SIG-M5 treated with dmso at 0.1 percent for 504 hours (cell line): Measurements from ENCODE around the gene FAM219A.
"Not testable (repeated sequence)": the region's sequence is repeated elsewhere in the genome, so short reads cannot be mapped to it uniquely, and the experiment has no call there.

Source experiments
- DNase-seq: peaks from one replicate; lab custom pipeline; 2025; ENCODE audit not compliant: unreplicated experiment; lab: John Stamatoyannopoulos, UW

Gene FAM219A

GRCh38 chr9:34446951-34447350, 11.4 kb downstream of the FAM219A start:
- DNase-seq = no peak

- no peak for DNase-seq
These were observed 11.9 kb downstream of the FAM219A start for GRCh38 chr9:34446468-34446891.

GRCh38 chr9:34443976-34444375, 14.4 kb downstream of the FAM219A start:
- DNase-seq = no peak

- no peak for DNase-seq
These were observed 14.8 kb downstream of the FAM219A start for GRCh38 chr9:34443533-34443932.

GRCh38 chr9:34442770-34443169, 15.6 kb downstream of the FAM219A start:
- no peak for DNase-seq

- DNase-seq = no peak
These were observed 18.4 kb downstream of the FAM219A start for GRCh38 chr9:34440017-34440416.

- DNase-seq = not testable (repeated sequence)
These were observed 19.9 kb downstream of the FAM219A start for GRCh38 chr9:34438465-34438864.

GRCh38 chr9:34437926-34438307, 20.5 kb downstream of the FAM219A start:
- not testable (repeated sequence) for DNase-seq

- peak; percentile 58 for DNase-seq
These were observed 21.1 kb downstream of the FAM219A start for GRCh38 chr9:34437006-34437925.

GRCh38 chr9:34431667-34432066, 26.7 kb downstream of the FAM219A start:
- DNase-seq = no peak

GRCh38 chr9:34430843-34431437, 27.4 kb downstream of the FAM219A start:
- DNase-seq = peak; percentile 27

- DNase-seq = no peak
These were observed 29.9 kb downstream of the FAM219A start for GRCh38 chr9:34428325-34428958.

GRCh38 chr9:34426347-34427074, 31.9 kb downstream of the FAM219A start:
- no peak for DNase-seq

GRCh38 chr9:34419716-34420504, 38.5 kb downstream of the FAM219A start:
- no peak for DNase-seq

- DNase-seq = no peak
These were observed 40.6 kb downstream of the FAM219A start for GRCh38 chr9:34417734-34418133.

GRCh38 chr9:34413231-34413852, 45.0 kb downstream of the FAM219A start:
- no peak for DNase-seq

- DNase-seq = no peak
These were observed 46.0 kb downstream of the FAM219A start for GRCh38 chr9:34412336-34412735.

GRCh38 chr9:34409154-34409553, 49.2 kb downstream of the FAM219A start:
- DNase-seq = no peak

GRCh38 chr9:34408173-34408572, 50.2 kb downstream of the FAM219A start:
- no peak for DNase-seq

- no peak for DNase-seq
These were observed 52.2 kb downstream of the FAM219A start for GRCh38 chr9:34406219-34406618.
